ENCODE data around the gene LACTB. TPM values are rescaled to one million over a fixed set of nuclear protein-coding genes. Genes with fewer than 3 reads are reported as not detected.
"Not testable (repeated sequence)": the region's sequence is repeated elsewhere in the genome, so short reads cannot be mapped to it uniquely, and the experiment has no call there.

The LACTB gene
- polyA plus RNA-seq, 1 experiment: 8.1 TPM

- H3K27me3 ChIP-seq (ENCODE audit: control insufficient read depth, insufficient read depth, low read length): no peaks in the 10 kb centered on the region
- ChIA-PET CTCF (interaction anchor here (0.6 kb wide), 1 partner anchor 229 kb away, joined by 4 read pairs; no protein-coding TSS in a partner anchor), POLR2A (interaction anchor here (1.0 kb wide), 1 partner anchor 9 kb away, joined by 4 read pairs; no protein-coding TSS in a partner anchor)
- no peak for TF ChIP-seq CTCF (IDR thresholded peaks at IDR 0.05; ENCODE audit: insufficient read depth, low read depth, low read length)
- no peak overlapping the region for H3K4me3 ChIP-seq (ENCODE audit: low read depth, low read length)
- H3K36me3 ChIP-seq (ENCODE audit: control insufficient read depth, insufficient read depth, low read length): no peaks in the 10 kb centered on the region
- DNase-seq (ENCODE audit: low read depth): no peak
Observed at GRCh38 chr15:63103416-63103815, 18.2 kb upstream of the LACTB start.

- ChIA-PET CTCF (no interaction called here), POLR2A (interaction anchor here (1.0 kb wide), 1 partner anchor 11 kb away, joined by 4 read pairs; no protein-coding TSS in a partner anchor)
- Histone ChIP-seq H3K27me3 (ENCODE audit: control insufficient read depth, insufficient read depth, low read length) (no peaks in the 10 kb centered on the region), H3K36me3 (ENCODE audit: control insufficient read depth, insufficient read depth, low read length) (no peaks in the 10 kb centered on the region), H3K4me3 (ENCODE audit: low read depth, low read length) (no peak overlapping the region)
- TF ChIP-seq CTCF (IDR thresholded peaks at IDR 0.05; ENCODE audit: insufficient read depth, low read depth, low read length): no peak
- no peak for DNase-seq (ENCODE audit: low read depth)
Observed at GRCh38 chr15:63104727-63105126, 16.9 kb upstream of the LACTB start.

GRCh38 chr15:63105354-63105753 lies 16.3 kb upstream of the LACTB start:
- DNase-seq (ENCODE audit: low read depth); H3K36me3 ChIP-seq (ENCODE audit: control insufficient read depth, insufficient read depth, low read length); POLR2A ChIA-PET; H3K27me3 ChIP-seq (ENCODE audit: control insufficient read depth, insufficient read depth, low read length); H3K4me3 ChIP-seq (ENCODE audit: low read depth, low read length): not testable (repeated sequence)
- CTCF ChIA-PET: interaction anchor here (0.6 kb wide), 1 partner anchor 173 kb away, joined by 3 read pairs; no protein-coding TSS in a partner anchor

GRCh38 chr15:63107895-63108546 lies 13.6 kb upstream of the LACTB start:
- Histone ChIP-seq H3K36me3 (ENCODE audit: control insufficient read depth, insufficient read depth, low read length) (no peaks in the 10 kb centered on the region), H3K27me3 (ENCODE audit: control insufficient read depth, insufficient read depth, low read length) (no peaks in the 10 kb centered on the region), H3K4me3 (ENCODE audit: low read depth, low read length) (no peak overlapping the region)
- ChIA-PET CTCF (no interaction called here), POLR2A (interaction anchor here (0.6 kb wide), 1 partner anchor 382 kb away, joined by 3 read pairs; no protein-coding TSS in a partner anchor)
- no peak for TF ChIP-seq CTCF (IDR thresholded peaks at IDR 0.05; ENCODE audit: insufficient read depth, low read depth, low read length)
- peak; percentile 100 for DNase-seq (ENCODE audit: low read depth)

- no peak for DNase-seq (ENCODE audit: low read depth)
- ChIA-PET CTCF (interaction anchor here (1.2 kb wide), 1 partner anchor 9 kb away, joined by 3 read pairs; no protein-coding TSS in a partner anchor), POLR2A (interaction anchor here (0.6 kb wide), 1 partner anchor 41 kb away, joined by 5 read pairs; no protein-coding TSS in a partner anchor)
- H3K4me3 ChIP-seq (ENCODE audit: low read depth, low read length): no peak overlapping the region
- H3K36me3 ChIP-seq (ENCODE audit: control insufficient read depth, insufficient read depth, low read length): no peaks in the 10 kb centered on the region
- TF ChIP-seq CTCF (IDR thresholded peaks at IDR 0.05; ENCODE audit: insufficient read depth, low read depth, low read length): no peak
- no peaks in the 10 kb centered on the region for H3K27me3 ChIP-seq (ENCODE audit: control insufficient read depth, insufficient read depth, low read length)
Observed at GRCh38 chr15:63109498-63109897, 12.2 kb upstream of the LACTB start.

Measured in BJ (cell line).